Measurements from ENCODE around the gene SEPSECS. TPM values are rescaled to one million over a fixed set of nuclear protein-coding genes. Genes with fewer than 3 reads are reported as not detected.
A peak's percentile ranks its signal among the peaks of the same experiment; 100 is the strongest.

The SEPSECS gene
- total and polyA plus RNA-seq, 12 donors, result 5.8 to 38.6 (median 7.7) TPM

GRCh38 chr4:25172961-25173915 is 13.0 kb upstream of the SEPSECS start:
- intact Hi-C loops (cut with DNase I), result loop anchor here (10.0 kb wide), 2 partner anchors 62 to 192 kb away; partner anchors contain the start of gene PI4K2B (in 1 of the 2)
- Histone ChIP-seq H3K4me3 (no peak overlapping the region), H3K27me3 (no peaks in the 10 kb centered on the region), H3K9me3 (replicated peaks in 1 of 3) (no peaks in the 10 kb centered on the region), H3K36me3 (replicated peaks in 1 of 2) (no peaks in the 10 kb centered on the region), H3K4me1 (replicated peaks in 1 of 2) (peaks cover 12 to 16% of the 10 kb centered on the region in 2 donors), H3K27ac (peak overlapping the region in 4 of 5 donors; percentile 52 to 83 (median 60))
- peak; percentile 68 to 89 (median 80) for DNase-seq
- no peak for TF ChIP-seq POLR2A (IDR thresholded peaks at IDR 0.05)
- peak in 3 of 6 experiments; percentile 5 to 22 (median 19) for TF ChIP-seq CTCF (IDR thresholded peaks at IDR 0.05)
- WGBS, 4 donors, result 39 to 45% (median 41%) methylated on average over 3 of the region's 3 CpGs

- no peak for DNase-seq
- H3K9me3 ChIP-seq (replicated peaks in 1 of 3), result no peaks in the 10 kb centered on the region
- no peak for TF ChIP-seq POLR2A (IDR thresholded peaks at IDR 0.05)
- TF ChIP-seq CTCF (IDR thresholded peaks at IDR 0.05), result no peak
- H3K36me3 ChIP-seq (replicated peaks in 1 of 2), result no peaks in the 10 kb centered on the region
- no peak overlapping the region for H3K4me3 ChIP-seq
- H3K27ac ChIP-seq, result no peak overlapping the region
- peaks cover 12 to 16% of the 10 kb centered on the region in 2 donors for H3K4me1 ChIP-seq (replicated peaks in 1 of 2)
- 84 to 94% (median 93%) methylated on average over 11 of the region's 11 CpGs for WGBS, 4 donors
- no peaks in the 10 kb centered on the region for H3K27me3 ChIP-seq
- intact Hi-C loops (cut with DNase I), result loop anchor here (10.0 kb wide), 2 partner anchors 63 to 193 kb away; partner anchors contain the start of gene PI4K2B (in 1 of the 2)
These were observed 11.1 kb upstream of the SEPSECS start for GRCh38 chr4:25171201-25171865.

- no peak for DNase-seq
- TF ChIP-seq POLR2A (IDR thresholded peaks at IDR 0.05), result no peak
- TF ChIP-seq CTCF (IDR thresholded peaks at IDR 0.05), result no peak
- intact Hi-C loops (cut with DNase I), result no loop called here
These were observed 9.2 kb upstream of the SEPSECS start for GRCh38 chr4:25169446-25169845.

GRCh38 chr4:25165916-25166315 is 5.7 kb upstream of the SEPSECS start:
- Histone ChIP-seq H3K4me1 (replicated peaks in 1 of 2) (peaks cover 0 to 17% of the 10 kb centered on the region in 2 donors), H3K27ac (no peak overlapping the region), H3K9me3 (replicated peaks in 1 of 3) (no peaks in the 10 kb centered on the region), H3K4me3 (no peak overlapping the region), H3K36me3 (replicated peaks in 1 of 2) (no peaks in the 10 kb centered on the region), H3K27me3 (no peaks in the 10 kb centered on the region)
- intact Hi-C loops (cut with DNase I), result no loop called here
- TF ChIP-seq CTCF (IDR thresholded peaks at IDR 0.05) (no peak), POLR2A (IDR thresholded peaks at IDR 0.05) (no peak)
- 86 to 98% (median 96%) methylated on average over 4 of the region's 4 CpGs for WGBS, 4 donors
- DNase-seq, result no peak

More at GRCh38 chr4:25169446-25169845, 9.2 kb upstream of the SEPSECS start:
- Histone ChIP-seq H3K4me1 (replicated peaks in 1 of 2) (peaks cover 12 to 16% of the 10 kb centered on the region in 2 donors), H3K27ac (no peak overlapping the region), H3K9me3 (replicated peaks in 1 of 3) (no peaks in the 10 kb centered on the region), H3K27me3 (no peaks in the 10 kb centered on the region), H3K4me3 (no peak overlapping the region), H3K36me3 (replicated peaks in 1 of 2) (no peaks in the 10 kb centered on the region)
